Mammary epithelial cell (primary cell): ENCODE results near the gene PGM5.

Experiments
- EZH2 ChIP-seq: IDR thresholded peaks from 2 replicates; pipeline ENCODE4 v1.6.1; 2012; ENCODE audit warnings: low read length, inconsistent platforms, borderline replicate concordance
- TF ChIP-seq, protein P1 (sequence below), 2 donors: IDR thresholded peaks in 1 of 2; conservative IDR thresholded peaks in 1 of 2; 2 replicates each; pipeline ENCODE4 v1.5.1; 2011 to 2012; ENCODE audit warnings: inconsistent platforms in 2 of 2, low read length in 2 of 2, mild to moderate bottlenecking in 2 of 2, control low read depth in 1 of 2, low read depth in 1 of 2; ENCODE audit not compliant: insufficient read depth in 1 of 2; ENCODE audit errors: extremely low read depth in 1 of 2

DNA sequence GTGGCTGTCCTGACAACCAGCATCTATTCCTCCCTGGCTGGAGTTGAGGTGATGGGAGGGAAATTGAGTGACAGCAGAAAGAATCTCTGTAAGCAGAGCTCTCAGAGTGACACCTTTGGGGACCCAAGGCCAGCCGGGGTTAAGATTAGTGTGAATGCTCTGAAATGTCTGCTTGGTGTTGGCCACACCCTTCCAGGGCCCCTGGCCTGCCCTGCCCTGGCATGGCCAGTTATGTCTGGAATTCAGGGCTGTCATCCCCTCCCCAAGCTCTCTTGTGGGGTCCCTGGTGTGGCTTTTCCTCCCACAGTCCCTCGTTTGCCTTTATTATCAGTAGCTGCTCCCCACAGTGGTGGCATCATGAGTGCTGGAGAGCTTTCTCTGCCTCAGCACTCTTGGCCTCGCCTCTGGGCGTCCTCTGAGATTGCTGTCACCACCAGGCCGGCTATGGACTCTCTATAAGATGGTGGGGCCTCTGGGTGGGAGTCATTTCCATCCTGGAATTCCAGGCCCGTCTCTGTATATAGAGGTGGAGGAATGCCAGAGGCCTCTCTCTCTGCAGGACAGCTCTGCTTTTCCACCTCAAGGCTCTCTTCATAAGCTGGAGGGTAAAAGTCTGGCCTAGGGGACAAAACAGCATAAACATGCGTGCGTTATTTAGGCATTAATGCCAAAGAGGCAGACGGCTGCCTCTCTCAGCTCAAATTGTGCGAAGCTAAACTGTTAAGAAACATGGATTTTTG, 180.6 kb downstream of the PGM5 start:
- TF ChIP-seq, protein P1, sequence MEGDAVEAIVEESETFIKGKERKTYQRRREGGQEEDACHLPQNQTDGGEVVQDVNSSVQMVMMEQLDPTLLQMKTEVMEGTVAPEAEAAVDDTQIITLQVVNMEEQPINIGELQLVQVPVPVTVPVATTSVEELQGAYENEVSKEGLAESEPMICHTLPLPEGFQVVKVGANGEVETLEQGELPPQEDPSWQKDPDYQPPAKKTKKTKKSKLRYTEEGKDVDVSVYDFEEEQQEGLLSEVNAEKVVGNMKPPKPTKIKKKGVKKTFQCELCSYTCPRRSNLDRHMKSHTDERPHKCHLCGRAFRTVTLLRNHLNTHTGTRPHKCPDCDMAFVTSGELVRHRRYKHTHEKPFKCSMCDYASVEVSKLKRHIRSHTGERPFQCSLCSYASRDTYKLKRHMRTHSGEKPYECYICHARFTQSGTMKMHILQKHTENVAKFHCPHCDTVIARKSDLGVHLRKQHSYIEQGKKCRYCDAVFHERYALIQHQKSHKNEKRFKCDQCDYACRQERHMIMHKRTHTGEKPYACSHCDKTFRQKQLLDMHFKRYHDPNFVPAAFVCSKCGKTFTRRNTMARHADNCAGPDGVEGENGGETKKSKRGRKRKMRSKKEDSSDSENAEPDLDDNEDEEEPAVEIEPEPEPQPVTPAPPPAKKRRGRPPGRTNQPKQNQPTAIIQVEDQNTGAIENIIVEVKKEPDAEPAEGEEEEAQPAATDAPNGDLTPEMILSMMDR (conservative IDR thresholded peaks at IDR 0.05 in 1 of 2, IDR thresholded peaks at IDR 0.05 in 1 of 2; ENCODE audit: extremely low read depth in 1 of 2, insufficient read depth in 1 of 2, low read depth in 1 of 2, low read length in 2 of 2) = no peak
- TF ChIP-seq EZH2 = no peak
